ENCODE data around the gene NDUFV2. TPM values are rescaled to one million over a fixed set of nuclear protein-coding genes. Genes with fewer than 3 reads are reported as not detected.
A peak's percentile ranks its signal among the peaks of the same experiment; 100 is the strongest.

Gene NDUFV2
- polyA plus RNA-seq, 1 donor (not counting 4 experiments of a cell fraction or from before 2014, with no cell fraction given): 202 TPM

GRCh38 chr18:9178557-9178956 lies 76.1 kb downstream of the NDUFV2 start:
- DNase-seq (ENCODE audit: low read depth, low spot score): no peak
- Histone ChIP-seq H3K9me1 (ENCODE audit: control insufficient read depth, extremely low read depth, insufficient read depth, low read length) (no peaks in the 10 kb centered on the region), H3K9ac (ENCODE audit: control insufficient read depth, extremely low read depth, insufficient read depth, low read length) (no peak overlapping the region), H3K4me1 (ENCODE audit: control insufficient read depth, extremely low read depth, insufficient read depth, low read length) (peaks cover 6% of the 10 kb centered on the region), H3K4me3 (ENCODE audit: control insufficient read depth in 2 of 3, extremely low read depth in 1 of 3, insufficient read depth in 2 of 3, low read depth in 1 of 3, low read length in 3 of 3) (no peak overlapping the region), H3K27ac (ENCODE audit: control insufficient read depth, insufficient read depth, low read length) (no peak overlapping the region), H3K36me3 (ENCODE audit: control insufficient read depth in 2 of 2, extremely low read depth in 1 of 2, insufficient read depth in 2 of 2, low read length in 2 of 2) (no peaks in the 10 kb centered on the region), H3K4me2 (ENCODE audit: control insufficient read depth, extremely low read depth, insufficient read depth, low read depth, low read length) (no peak overlapping the region), H4K20me1 (ENCODE audit: control insufficient read depth, extremely low read depth, insufficient read depth, low read length) (no peaks in the 10 kb centered on the region), H3K79me2 (ENCODE audit: control insufficient read depth, insufficient read depth, low read length) (peaks cover 42% of the 10 kb centered on the region), H3K9me3 (ENCODE audit: control insufficient read depth, low read depth, low read length) (no peaks in the 10 kb centered on the region), H3K27me3 (ENCODE audit: control insufficient read depth, extremely low read depth, insufficient read depth, low read length) (no peaks in the 10 kb centered on the region), H2AFZ (ENCODE audit: control insufficient read depth, low read length) (no peak overlapping the region)
- no peak for FAIRE-seq
- dilution Hi-C loops (cut with MboI; ENCODE audit: extremely low pct_ligation_motif_present, low sequenced_read_pairs): no loop called here
- TF ChIP-seq CTCF (optimal IDR thresholded peaks at IDR 0.05 in 1 of 3, IDR thresholded peaks at IDR 0.05 in 1 of 3, conservative IDR thresholded peaks at IDR 0.05 in 1 of 3; ENCODE audit: extremely low read depth in 1 of 3, insufficient read depth in 2 of 3, low read length in 3 of 3) (no peak), EZH2 (IDR thresholded peaks at IDR 0.05; ENCODE audit: low read length) (no peak)

DNA sequence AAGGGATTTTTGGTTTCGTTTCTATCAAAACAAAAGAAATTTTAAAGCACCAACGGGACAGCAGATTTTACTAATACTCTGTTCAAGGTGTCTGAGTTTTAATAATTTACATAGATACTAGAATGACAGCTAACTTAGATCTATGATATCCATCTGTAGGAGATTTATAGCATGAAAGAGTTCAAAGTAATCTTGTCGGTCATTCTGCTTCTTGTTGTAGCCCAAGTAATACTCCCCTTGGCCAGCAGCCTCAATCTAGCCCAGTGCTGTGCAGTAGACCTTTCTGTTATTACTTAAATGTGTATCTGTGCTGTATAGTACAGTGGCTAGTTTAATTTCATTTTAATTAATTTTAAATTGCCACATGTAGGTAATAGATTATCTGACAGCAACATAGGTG lies 78.8 kb downstream of the NDUFV2 start:
- DNase-seq (ENCODE audit: low read depth, low spot score) (no peak), FAIRE-seq (no peak)
- Histone ChIP-seq H3K9me3 (ENCODE audit: control insufficient read depth, low read depth, low read length) (no peaks in the 10 kb centered on the region), H3K27ac (ENCODE audit: control insufficient read depth, insufficient read depth, low read length) (no peak overlapping the region), H3K4me1 (ENCODE audit: control insufficient read depth, extremely low read depth, insufficient read depth, low read length) (no peaks in the 10 kb centered on the region), H4K20me1 (ENCODE audit: control insufficient read depth, extremely low read depth, insufficient read depth, low read length) (no peaks in the 10 kb centered on the region), H3K4me2 (ENCODE audit: control insufficient read depth, extremely low read depth, insufficient read depth, low read depth, low read length) (peak overlapping the region; percentile 53), H3K79me2 (ENCODE audit: control insufficient read depth, insufficient read depth, low read length) (peaks cover 27% of the 10 kb centered on the region), H3K9ac (ENCODE audit: control insufficient read depth, extremely low read depth, insufficient read depth, low read length) (no peak overlapping the region), H3K4me3 (ENCODE audit: control insufficient read depth in 2 of 3, extremely low read depth in 1 of 3, insufficient read depth in 2 of 3, low read depth in 1 of 3, low read length in 3 of 3) (peak overlapping the region in 2 of 3 experiments; percentile 31 to 33), H3K27me3 (ENCODE audit: control insufficient read depth, extremely low read depth, insufficient read depth, low read length) (no peaks in the 10 kb centered on the region), H3K36me3 (ENCODE audit: control insufficient read depth in 2 of 2, extremely low read depth in 1 of 2, insufficient read depth in 2 of 2, low read length in 2 of 2) (peaks cover 0 to 3% of the 10 kb centered on the region in 2 experiments), H2AFZ (ENCODE audit: control insufficient read depth, low read length) (no peak overlapping the region), H3K9me1 (ENCODE audit: control insufficient read depth, extremely low read depth, insufficient read depth, low read length) (no peaks in the 10 kb centered on the region)
- TF ChIP-seq CTCF (optimal IDR thresholded peaks at IDR 0.05 in 1 of 3, IDR thresholded peaks at IDR 0.05 in 1 of 3, conservative IDR thresholded peaks at IDR 0.05 in 1 of 3; ENCODE audit: extremely low read depth in 1 of 3, insufficient read depth in 2 of 3, low read length in 3 of 3) (no peak), EZH2 (IDR thresholded peaks at IDR 0.05; ENCODE audit: low read length) (no peak)
- dilution Hi-C loops (cut with MboI; ENCODE audit: extremely low pct_ligation_motif_present, low sequenced_read_pairs): no loop called here

Data from keratinocyte (primary cell).